ENCODE data around the gene RTN4RL2. TPM values are rescaled to one million over a fixed set of nuclear protein-coding genes. Genes with fewer than 3 reads are reported as not detected.

Gene RTN4RL2
- total and polyA plus RNA-seq, 9 of the 15 experiments (the other 6 are each of a cell fraction or from before 2014, with no cell fraction given) = 0.06 to 1.9 (median 0.34) TPM; not detected in 4

- TF ChIP-seq GMEB1 (CRISPR knock-in tag; IDR thresholded peaks at IDR 0.05) = no peak
- TF ChIP-seq KLF16 (IDR thresholded peaks at IDR 0.05) = peak; percentile 22; the same call in 1 of the 2 replicates
- 0 out of 2 replicates have a peak, but pooled peaks have one; percentile 49 for TF ChIP-seq ARID2 (IDR thresholded peaks at IDR 0.05)
- no peak for TF ChIP-seq TAF15 (IDR thresholded peaks at IDR 0.05; ENCODE audit: low read depth, low read length)
- peak; percentile 65 for TF ChIP-seq JUND (IDR thresholded peaks at IDR 0.05; ENCODE audit: borderline replicate concordance, low read depth, low read length)
- peak; percentile 29; the same call in 1 of the 3 replicates for TF ChIP-seq JUND (tag; IDR thresholded peaks at IDR 0.05; ENCODE audit: borderline replicate concordance, low read depth, low read length)
- peak; percentile 90 for TF ChIP-seq XRCC5 (IDR thresholded peaks at IDR 0.05; ENCODE audit: low read depth, low read length)
- no peak for TF ChIP-seq ZBTB43 (CRISPR knock-in tag; IDR thresholded peaks at IDR 0.05)
- TF ChIP-seq ZFX (CRISPR knock-in tag; IDR thresholded peaks at IDR 0.05) = no peak
- peak; percentile 17; the same call in 1 of the 2 replicates for TF ChIP-seq BHLHE40 (IDR thresholded peaks at IDR 0.05; ENCODE audit: low read length)
- TF ChIP-seq GABPB1 (CRISPR knock-in tag; IDR thresholded peaks at IDR 0.05) = 0 out of 2 replicates have a peak, but pooled peaks have one; percentile 10
- 0 out of 2 replicates have a peak, but pooled peaks have one; percentile 14 for TF ChIP-seq JUN (IDR thresholded peaks at IDR 0.05; ENCODE audit: borderline replicate concordance, low read depth, low read length)
- TF ChIP-seq JUN (CRISPR knock-in tag; IDR thresholded peaks at IDR 0.05; ENCODE audit: borderline replicate concordance) = no peak
- TF ChIP-seq HINFP (tag; conservative IDR thresholded peaks at IDR 0.05; ENCODE audit: low read depth) = no peak
- no peak for TF ChIP-seq ZNF282 (CRISPR knock-in tag; IDR thresholded peaks at IDR 0.05)
- TF ChIP-seq MEF2D (tag; conservative IDR thresholded peaks at IDR 0.05; ENCODE audit: low read depth) = no peak
Observed at GRCh38 chr11:57456960-57457642, 3.2 kb upstream of the RTN4RL2 start (continued).
